B cell (primary cell): ENCODE results near the gene GPC3. TPM values are rescaled to one million over a fixed set of nuclear protein-coding genes. Genes with fewer than 3 reads are reported as not detected.

Experiments used
- ATAC-seq: fragments of 200-7000 bp; cut with Tn5 transposase; one replicate; pipeline ENCODE4 v1.10.0; 2021; ENCODE audit warnings: low read depth, mild to moderate bottlenecking, moderate number of reproducible peaks, moderate library complexity
- CTCF ChIA-PET: fragments of 350-600 bp; sonication (Branson Sonifier 250); formaldehyde crosslinking; loops from one replicate; lab custom pipeline; 2021; ENCODE audit warnings: antibody characterized with exemption, inconsistent platforms; lab: Charles Lee
- POLR2A ChIA-PET: fragments of 350-600 bp; sonication (Branson Sonifier 250); formaldehyde crosslinking; loops from one replicate; lab custom pipeline; 2021; ENCODE audit warnings: antibody characterized with exemption; lab: Charles Lee
- DNase-seq: peaks from one replicate; pipeline ENCODE4 v3.0.0; 2013
- H2AFZ ChIP-seq: 2 replicates; pipeline ENCODE4 v1.6.1; 2012; ENCODE audit warnings: mild to moderate bottlenecking, low read depth, low read length; ENCODE audit not compliant: insufficient read depth, poor library complexity, severe bottlenecking
- H3K27ac ChIP-seq, 2 donors: 1 replicate in 1 of 2; 2 replicates in 1 of 2; pipeline ENCODE4 v1.5.1; 2012 to 2013; ENCODE audit warnings: low read length in 2 of 2, mild to moderate bottlenecking in 2 of 2, moderate library complexity in 1 of 2
- H3K27me3 ChIP-seq, 4 experiments: fragments of 200-600 bp in 1 of 4; sonication (generic) in 1 of 4; replicated peaks in 1 of 4; 1 replicate in 2 of 4; 2 replicates in 2 of 4; pipeline versions ENCODE4 v1.6.1 to v1.7.0; 2013 to 2016; ENCODE audit warnings: low read length in 3 of 4, mild to moderate bottlenecking in 2 of 4, mixed read lengths in 1 of 4, moderate library complexity in 1 of 4; ENCODE audit not compliant: insufficient read depth in 4 of 4, control insufficient read depth in 3 of 4; ENCODE audit errors: control extremely low read depth in 1 of 4
- H3K36me3 ChIP-seq, 2 experiments: replicated peaks in 1 of 2; 1 replicate in 1 of 2; 2 replicates in 1 of 2; pipeline versions ENCODE4 v1.6.1 to v1.7.1; 2013; ENCODE audit warnings: low read length in 1 of 2; ENCODE audit not compliant: insufficient read depth in 2 of 2, control insufficient read depth in 1 of 2; ENCODE audit errors: control extremely low read depth in 1 of 2, extremely low read depth in 1 of 2
- H3K4me1 ChIP-seq, 2 donors: fragments of 200-600 bp in 1 of 2; sonication (generic) in 1 of 2; 1 replicate in 1 of 2; 2 replicates in 1 of 2; pipeline versions ENCODE4 v1.5.1 to v1.6.1; 2013 to 2017; ENCODE audit warnings: low read length in 2 of 2; ENCODE audit not compliant: control insufficient read depth in 2 of 2, insufficient read depth in 2 of 2
- H3K4me2 ChIP-seq: replicated peaks from 2 replicates; pipeline ENCODE3; 2012; ENCODE audit warnings: mild to moderate bottlenecking, low read depth, low read length; ENCODE audit not compliant: poor library complexity, severe bottlenecking
- H3K4me3 ChIP-seq, 5 experiments: fragments of 200-600 bp in 1 of 5; sonication (generic) in 1 of 5; 1 replicate in 3 of 5; 2 replicates in 2 of 5; pipeline versions ENCODE4 v1.5.1 to v1.7.0; 2011 to 2016; ENCODE audit warnings: low read length in 4 of 5, mild to moderate bottlenecking in 4 of 5, low read depth in 2 of 5, control low read depth in 1 of 5, moderate library complexity in 1 of 5; ENCODE audit not compliant: insufficient read depth in 1 of 5; ENCODE audit errors: control extremely low read depth in 1 of 5, extremely low read depth in 1 of 5
- H3K79me2 ChIP-seq: fragments of 200-600 bp; sonication (generic); one replicate; pipeline ENCODE4 v1.6.0; 2016; ENCODE audit warnings: low read length; ENCODE audit not compliant: control insufficient read depth, insufficient read depth
- H3K9ac ChIP-seq: fragments of 200-600 bp; sonication (generic); 2 replicates; pipeline ENCODE4 v1.6.1; 2017; ENCODE audit warnings: mild to moderate bottlenecking, low read length, moderate library complexity
- H3K9me3 ChIP-seq, 3 donors: one replicate each; pipeline versions ENCODE4 v1.6.1 to v1.7.1; 2013; ENCODE audit warnings: low read length in 2 of 3; ENCODE audit not compliant: control insufficient read depth in 2 of 3, insufficient read depth in 1 of 3; ENCODE audit errors: control extremely low read depth in 1 of 3
- H4K20me1 ChIP-seq: 2 replicates; pipeline ENCODE4 v1.6.0; 2012; ENCODE audit warnings: mild to moderate bottlenecking, low read length; ENCODE audit not compliant: insufficient read depth, control insufficient read depth, poor library complexity, severe bottlenecking
- H3K27ac Mint-ChIP-seq: one replicate; pipeline ENCODE4 v1.8.0; 2021; ENCODE audit warnings: mixed read lengths
- H3K27me3 Mint-ChIP-seq: one replicate; pipeline ENCODE4 v1.8.0; 2021; ENCODE audit warnings: mixed read lengths
- H3K4me1 Mint-ChIP-seq: one replicate; pipeline ENCODE4 v1.8.0; 2021; ENCODE audit warnings: mixed read lengths
- H3K4me3 Mint-ChIP-seq: one replicate; pipeline ENCODE4 v1.8.0; 2021; ENCODE audit warnings: mixed read lengths
- H3K9me3 Mint-ChIP-seq: one replicate; pipeline ENCODE4 v1.8.0; 2022; ENCODE audit warnings: mixed read lengths; ENCODE audit not compliant: insufficient read depth
- CTCF ChIP-seq: fragments of 200-600 bp; IDR thresholded peaks from one replicate; pipeline ENCODE4 v1.8.0; 2022; ENCODE audit warnings: antibody characterized with exemption, mild to moderate bottlenecking
- EZH2 ChIP-seq: IDR thresholded peaks from 2 replicates; pipeline ENCODE4 v1.6.1; 2012; ENCODE audit warnings: borderline replicate concordance, low read depth, mild to moderate bottlenecking, moderate library complexity, low read length; ENCODE audit not compliant: insufficient read depth, poor library complexity, severe bottlenecking
- WGBS: methylation state at CpG from one replicate; pipeline ENCODE4 v1.1.5; 2013; ENCODE audit warnings: missing lambda C conversion rate; ENCODE audit not compliant: insufficient coverage; 5-methylcytosine and 5-hydroxymethylcytosine counted together
- intact Hi-C: fragments of 100-400 bp; cut with micrococcal nuclease; formaldehyde crosslinking; loops from one replicate; pipeline ENCODE4 v1.10.0; 2022
- polyA plus RNA-seq: library from polyadenylated mRNA; depleted of rRNA; stranded (reverse); fragments of >200 nt; gene quantifications from 2 replicates; pipeline ENCODE4 v1.2.3, GENCODE V29; 2012
- total RNA-seq, 2 donors: library from RNA; stranded (reverse); fragments of 120-200 nt in 1 of 2; gene quantifications; 1 replicate in 1 of 2; 2 replicates in 1 of 2; pipeline versions ENCODE4 v1.2.3 to v1.2.4, GENCODE V29; 2013 to 2022

GPC3 gene
- total and polyA plus RNA-seq, 2 donors (not counting 1 experiment from before 2014, with no cell fraction given), result not detected

GRCh38 chrX:133645977-133646718, 339.2 kb downstream of the GPC3 start:
- Mint-ChIP-seq H3K4me3 (no peak overlapping the region), H3K27me3 (no peaks in the 10 kb centered on the region), H3K4me1 (no peaks in the 10 kb centered on the region), H3K9me3 (no peaks in the 10 kb centered on the region), H3K27ac (no peak overlapping the region)
- Histone ChIP-seq H3K4me1 (no peaks in the 10 kb centered on the region), H3K27ac (no peak overlapping the region), H4K20me1 (no peaks in the 10 kb centered on the region), H3K9ac (no peak overlapping the region), H3K27me3 (no peaks in the 10 kb centered on the region), H3K36me3 (no peaks in the 10 kb centered on the region), H3K4me2 (no peak overlapping the region), H3K79me2 (no peaks in the 10 kb centered on the region), H3K4me3 (no peak overlapping the region), H2AFZ (no peak overlapping the region), H3K9me3 (no peaks in the 10 kb centered on the region)
- CTCF ChIA-PET, result no interaction called here
- POLR2A ChIA-PET, result no interaction called here
- DNase-seq, result no peak
- WGBS, result 90% methylated on average over 2 of the region's 5 CpGs
- intact Hi-C loops, result no loop called here
- no peak for ATAC-seq
- TF ChIP-seq EZH2 (no peak), CTCF (no peak)

GRCh38 chrX:133645256-133645655, 340.1 kb downstream of the GPC3 start:
- no peak overlapping the region for H2AFZ ChIP-seq
- WGBS, result no CpG with 5 or more reads among the region's 6 CpGs
- POLR2A ChIA-PET, result no interaction called here

More at GRCh38 chrX:133645256-133645655, 340.1 kb downstream of the GPC3 start:
- Histone ChIP-seq H3K4me2 (no peak overlapping the region), H4K20me1 (no peaks in the 10 kb centered on the region), H3K36me3 (no peaks in the 10 kb centered on the region), H3K9ac (no peak overlapping the region), H3K79me2 (no peaks in the 10 kb centered on the region), H3K9me3 (no peaks in the 10 kb centered on the region), H3K4me3 (no peak overlapping the region), H3K27ac (no peak overlapping the region), H3K4me1 (no peaks in the 10 kb centered on the region), H3K27me3 (no peaks in the 10 kb centered on the region)
- CTCF ChIA-PET, result no interaction called here
- TF ChIP-seq EZH2, result no peak
- no peak for TF ChIP-seq CTCF
- DNase-seq (no peak), ATAC-seq (no peak)
- H3K4me3 Mint-ChIP-seq, result no peak overlapping the region
- intact Hi-C loops, result no loop called here
- H3K4me1 Mint-ChIP-seq, result no peaks in the 10 kb centered on the region
- no peaks in the 10 kb centered on the region for H3K27me3 Mint-ChIP-seq
- no peaks in the 10 kb centered on the region for H3K9me3 Mint-ChIP-seq
- H3K27ac Mint-ChIP-seq, result no peak overlapping the region
